OCI-LY7 (cell line): ENCODE measurements around the gene DHCR7. TPM values are rescaled to one million over a fixed set of nuclear protein-coding genes. Genes with fewer than 3 reads are reported as not detected.

Source experiments
- BruUV-seq: library from RNA; stranded (reverse); fragments of 400-500 nt; replicated peaks from 2 replicates; lab custom pipeline; 2021; lab: Mats Ljungman, UMichigan
- CTCF ChIA-PET: fragments of 300-600 bp; sonication (Branson Sonifier 250); formaldehyde crosslinking; loops from one replicate; lab custom pipeline; 2022; ENCODE audit warnings: antibody characterized with exemption; ENCODE audit not compliant: unreplicated experiment; lab: Charles Lee
- POLR2A ChIA-PET: fragments of 300-600 bp; sonication (Branson Sonifier 250); formaldehyde crosslinking; loops from one replicate; lab custom pipeline; 2022; ENCODE audit warnings: antibody characterized with exemption; lab: Charles Lee
- DNase-seq: peaks from one replicate; pipeline ENCODE4 v3.0.0-alpha.2; 2015; ENCODE audit warnings: low spot score
- H2AFZ ChIP-seq: fragments of 200-600 bp; sonication (generic), shearing (Covaris generic); 2 replicates; pipeline ENCODE4 v1.6.1; 2014; ENCODE audit warnings: mild to moderate bottlenecking, antibody characterized with exemption, low read length, moderate library complexity
- H3K27ac ChIP-seq: fragments of 200-600 bp; sonication (generic); 2 replicates; pipeline ENCODE4 v1.5.1; 2014; ENCODE audit warnings: mixed run types, low read depth, mild to moderate bottlenecking, moderate library complexity, low read length, inconsistent platforms; ENCODE audit not compliant: poor library complexity, severe bottlenecking
- H3K36me3 ChIP-seq: fragments of 200-600 bp; sonication (generic); 2 replicates; pipeline ENCODE4 v1.6.1; 2014; ENCODE audit warnings: mild to moderate bottlenecking, antibody characterized with exemption, low read length, moderate library complexity, mixed read lengths; ENCODE audit not compliant: insufficient read depth
- H3K4me1 ChIP-seq: fragments of 200-600 bp; sonication (generic); 2 replicates; pipeline ENCODE4 v1.5.1; 2014; ENCODE audit warnings: mild to moderate bottlenecking, low read length; ENCODE audit not compliant: insufficient read depth, poor library complexity, severe bottlenecking
- H3K4me2 ChIP-seq: fragments of 200-600 bp; sonication (generic); 2 replicates; pipeline ENCODE4 v1.6.1; 2014; ENCODE audit warnings: mild to moderate bottlenecking, low read length
- H3K4me3 ChIP-seq: fragments of 200-600 bp; sonication (generic); 2 replicates; pipeline ENCODE4 v1.5.1; 2014; ENCODE audit warnings: mild to moderate bottlenecking, low read depth, low read length; ENCODE audit not compliant: poor library complexity, severe bottlenecking
- H3K79me2 ChIP-seq: fragments of 200-600 bp; sonication (generic); 2 replicates; pipeline ENCODE4 v1.6.1; 2016; ENCODE audit warnings: low read depth, mild to moderate bottlenecking, low read length, moderate library complexity, mixed read lengths; ENCODE audit not compliant: insufficient read depth
- H3K9me2 ChIP-seq: fragments of 200-600 bp; sonication (generic); 2 replicates; pipeline ENCODE4 v1.6.1; 2016; ENCODE audit warnings: mild to moderate bottlenecking, low read length, mixed read lengths; ENCODE audit not compliant: insufficient read depth
- H3K9me3 ChIP-seq: fragments of 200-600 bp; sonication (generic); 2 replicates; pipeline ENCODE4 v1.6.1; 2014; ENCODE audit warnings: mild to moderate bottlenecking, mixed run types, low read length, mixed read lengths
- H4K20me1 ChIP-seq: fragments of 200-600 bp; sonication (generic); 2 replicates; pipeline ENCODE4 v1.6.1; 2014; ENCODE audit warnings: mild to moderate bottlenecking, antibody characterized with exemption, low read length, moderate library complexity, mixed read lengths; ENCODE audit not compliant: insufficient read depth
- EZH2phosphoT487 ChIP-seq: fragments of 200-600 bp; sonication (generic); IDR thresholded peaks from 2 replicates; pipeline ENCODE4 v1.6.1; 2018; ENCODE audit warnings: low read depth, borderline replicate concordance, mild to moderate bottlenecking, mixed run types, antibody characterized with exemption, low read length, moderate library complexity, mixed read lengths
- intact Hi-C: fragments of 100-400 bp; cut with micrococcal nuclease; formaldehyde crosslinking; loops from one replicate; pipeline ENCODE4 v1.10.0; 2022; ENCODE audit not compliant: unreplicated experiment
- total RNA-seq, 2 experiments: library from RNA; depleted of rRNA in 1 of 2; stranded (reverse); fragments of >200 nt in 1 of 2; shearing (Covaris generic) in 1 of 2; gene quantifications; 2 replicates each; pipeline ENCODE4 v1.2.3, GENCODE V29; 2014 to 2022
- TF ChIP-seq, protein P1 (sequence below): fragments of 200-600 bp; sonication (generic); conservative IDR thresholded peaks from 2 replicates; pipeline ENCODE4 v1.5.1; 2014; ENCODE audit warnings: mild to moderate bottlenecking, antibody characterized with exemption, low read length, moderate library complexity, mixed read lengths

The DHCR7 gene
- total RNA-seq, 2 experiments from 2014 or later: 33.4 to 110 TPM

DNA sequence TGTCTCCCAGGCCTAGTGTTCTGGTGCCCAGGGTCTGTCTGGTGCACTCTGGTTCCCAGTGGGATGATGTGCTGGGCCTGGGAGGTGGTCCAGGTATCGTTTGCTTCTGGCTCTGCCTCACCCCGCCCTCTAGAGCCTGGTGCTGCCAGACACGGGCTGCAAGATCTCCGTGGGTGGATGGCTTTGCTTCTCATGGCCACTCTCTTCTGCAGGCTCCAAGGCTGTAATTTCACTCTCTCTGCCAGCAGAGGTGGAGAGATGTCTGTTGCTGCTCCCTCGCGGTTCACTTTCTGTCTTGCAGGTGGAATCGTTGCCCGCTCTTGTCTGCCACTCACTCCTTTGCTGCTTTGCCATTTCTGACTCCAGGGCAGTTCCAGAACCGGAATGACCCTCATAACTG lies 18.2 kb upstream of the DHCR7 start:
- ChIA-PET CTCF (no interaction called here), POLR2A (no interaction called here)
- no peak for DNase-seq
- H3K4me1 ChIP-seq: no peaks in the 10 kb centered on the region
- H3K9me3 ChIP-seq: no peaks in the 10 kb centered on the region
- intact Hi-C loops: no loop called here
- H3K4me3 ChIP-seq: no peak overlapping the region
- TF ChIP-seq, protein P1, sequence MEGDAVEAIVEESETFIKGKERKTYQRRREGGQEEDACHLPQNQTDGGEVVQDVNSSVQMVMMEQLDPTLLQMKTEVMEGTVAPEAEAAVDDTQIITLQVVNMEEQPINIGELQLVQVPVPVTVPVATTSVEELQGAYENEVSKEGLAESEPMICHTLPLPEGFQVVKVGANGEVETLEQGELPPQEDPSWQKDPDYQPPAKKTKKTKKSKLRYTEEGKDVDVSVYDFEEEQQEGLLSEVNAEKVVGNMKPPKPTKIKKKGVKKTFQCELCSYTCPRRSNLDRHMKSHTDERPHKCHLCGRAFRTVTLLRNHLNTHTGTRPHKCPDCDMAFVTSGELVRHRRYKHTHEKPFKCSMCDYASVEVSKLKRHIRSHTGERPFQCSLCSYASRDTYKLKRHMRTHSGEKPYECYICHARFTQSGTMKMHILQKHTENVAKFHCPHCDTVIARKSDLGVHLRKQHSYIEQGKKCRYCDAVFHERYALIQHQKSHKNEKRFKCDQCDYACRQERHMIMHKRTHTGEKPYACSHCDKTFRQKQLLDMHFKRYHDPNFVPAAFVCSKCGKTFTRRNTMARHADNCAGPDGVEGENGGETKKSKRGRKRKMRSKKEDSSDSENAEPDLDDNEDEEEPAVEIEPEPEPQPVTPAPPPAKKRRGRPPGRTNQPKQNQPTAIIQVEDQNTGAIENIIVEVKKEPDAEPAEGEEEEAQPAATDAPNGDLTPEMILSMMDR: no peak
- TF ChIP-seq EZH2phosphoT487: no peak
- no peaks in the 10 kb centered on the region for H3K9me2 ChIP-seq
- no peaks in the 10 kb centered on the region for H4K20me1 ChIP-seq
- no peak overlapping the region for H3K4me2 ChIP-seq
- H3K27ac ChIP-seq: no peak overlapping the region
- peaks cover 21% of the 10 kb centered on the region for H3K36me3 ChIP-seq
- no peak overlapping the region for H2AFZ ChIP-seq
- BruUV-seq: no TSS peak
- no peaks in the 10 kb centered on the region for H3K79me2 ChIP-seq

DNA sequence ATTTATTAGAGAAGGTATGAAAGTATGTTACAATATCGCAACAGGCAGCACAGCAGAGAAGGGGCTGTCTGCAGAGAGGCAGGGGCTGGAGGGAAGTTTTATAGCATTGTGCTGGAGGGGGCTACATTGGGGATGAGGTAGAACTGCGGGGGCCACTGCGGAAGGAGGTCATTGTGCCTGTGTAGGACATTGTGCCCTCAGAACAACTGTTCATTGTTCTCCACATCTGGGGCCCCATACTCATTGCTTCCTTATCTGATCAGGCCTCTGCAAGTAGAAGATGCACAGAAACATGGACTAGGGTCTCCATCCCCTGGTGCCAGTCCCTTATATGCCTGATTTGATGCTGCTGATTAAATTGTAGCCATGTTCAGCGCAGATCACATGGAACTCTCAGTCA lies 16.9 kb upstream of the DHCR7 start:
- no peaks in the 10 kb centered on the region for H3K9me2 ChIP-seq
- ChIA-PET CTCF (no interaction called here), POLR2A (no interaction called here)
- no peak for DNase-seq
- no peak overlapping the region for H3K27ac ChIP-seq
- H3K4me2 ChIP-seq: no peak overlapping the region
- H3K9me3 ChIP-seq: no peaks in the 10 kb centered on the region
- no peaks in the 10 kb centered on the region for H4K20me1 ChIP-seq
- H3K79me2 ChIP-seq: no peaks in the 10 kb centered on the region
- H3K4me3 ChIP-seq: no peak overlapping the region
- BruUV-seq: no TSS peak
- H3K36me3 ChIP-seq: peaks cover 32% of the 10 kb centered on the region
- no peak overlapping the region for H2AFZ ChIP-seq
- H3K4me1 ChIP-seq: no peaks in the 10 kb centered on the region
- intact Hi-C loops: no loop called here
- TF ChIP-seq, protein P1: no peak
- no peak for TF ChIP-seq EZH2phosphoT487

DNA sequence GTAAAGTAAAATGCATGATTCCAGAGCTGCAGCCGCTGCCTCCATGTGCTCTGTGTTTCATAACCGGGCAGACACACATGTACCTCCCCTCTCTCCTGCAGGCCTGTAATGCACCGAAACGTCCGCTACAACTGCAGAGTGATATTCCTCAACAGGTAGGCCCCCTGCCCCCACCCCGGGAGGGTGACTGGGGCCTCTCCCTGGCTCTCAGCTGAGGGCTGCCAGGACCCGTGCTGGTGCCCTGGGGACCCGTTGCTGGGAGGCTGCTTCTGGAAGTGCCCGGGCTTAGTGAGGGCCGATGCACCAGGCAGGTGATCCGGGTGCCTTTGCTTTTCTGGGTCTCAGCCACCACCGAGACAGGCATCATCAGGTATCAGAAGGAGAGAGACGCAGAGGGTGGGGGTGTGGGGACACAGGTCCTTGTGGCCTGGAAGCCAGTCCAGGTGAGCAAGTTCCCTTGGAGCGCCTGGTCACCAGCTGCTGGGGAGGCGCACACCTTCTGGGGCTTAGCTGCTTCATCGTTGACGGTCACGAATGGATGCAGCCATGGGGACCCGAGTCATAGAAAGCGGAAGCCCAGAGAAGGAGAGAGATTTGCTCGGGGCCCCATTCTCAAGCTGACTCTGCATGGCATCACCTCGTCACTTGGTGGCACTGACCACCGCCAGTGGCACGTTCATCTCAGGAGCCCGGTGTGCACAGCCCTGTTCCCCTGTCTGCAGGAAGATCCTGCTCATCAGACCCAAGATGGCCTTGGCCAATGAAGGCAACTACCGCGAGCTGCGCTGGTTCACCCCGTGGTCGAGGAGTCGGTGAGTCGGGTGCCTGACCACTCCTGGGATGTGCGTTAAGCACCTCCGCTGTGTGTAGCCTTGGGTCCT lies 15.4 kb upstream of the DHCR7 start:
- ChIA-PET POLR2A (no interaction called here), CTCF (no interaction called here)
- intact Hi-C loops: no loop called here
- TF ChIP-seq, protein P1: no peak
- no peak for TF ChIP-seq EZH2phosphoT487
- no peaks in the 10 kb centered on the region for H4K20me1 ChIP-seq
- no peak overlapping the region for H3K4me2 ChIP-seq
- H3K9me2 ChIP-seq: no peaks in the 10 kb centered on the region
- no TSS peak for BruUV-seq
- H3K9me3 ChIP-seq: no peaks in the 10 kb centered on the region
- H3K36me3 ChIP-seq: peaks cover 45% of the 10 kb centered on the region
- no peak overlapping the region for H3K27ac ChIP-seq
- H3K4me1 ChIP-seq: no peaks in the 10 kb centered on the region
- DNase-seq: no peak
- H3K4me3 ChIP-seq: no peak overlapping the region
- no peaks in the 10 kb centered on the region for H3K79me2 ChIP-seq
- H2AFZ ChIP-seq: no peak overlapping the region
